GM19238 (cell line): ENCODE measurements around the gene DOCK4.

ENCODE experiments used
- DNase-seq: peaks from one replicate; pipeline ENCODE4 v3.0.0; 2011; ENCODE audit warnings: low spot score; ENCODE audit not compliant: insufficient read length

Gene DOCK4

GRCh38 chr7:111823826-111824225 lies 382.4 kb downstream of the DOCK4 start:
- no peak for DNase-seq

GRCh38 chr7:111821046-111821445 lies 385.2 kb downstream of the DOCK4 start:
- no peak for DNase-seq

- no peak for DNase-seq
These were observed 385.6 kb downstream of the DOCK4 start for GRCh38 chr7:111820621-111821020.

- no peak for DNase-seq
These were observed 386.1 kb downstream of the DOCK4 start for GRCh38 chr7:111820121-111820520.

GRCh38 chr7:111815354-111815753 lies 390.8 kb downstream of the DOCK4 start:
- DNase-seq: no peak

- DNase-seq: no peak
These were observed 392.9 kb downstream of the DOCK4 start for GRCh38 chr7:111813306-111813705.

GRCh38 chr7:111806232-111806631 lies 400.0 kb downstream of the DOCK4 start:
- no peak for DNase-seq

GRCh38 chr7:111803015-111803758 lies 403.0 kb downstream of the DOCK4 start:
- DNase-seq: no peak

GRCh38 chr7:111802194-111802772 lies 403.9 kb downstream of the DOCK4 start:
- no peak for DNase-seq

- no peak for DNase-seq
These were observed 404.9 kb downstream of the DOCK4 start for GRCh38 chr7:111801277-111801676.

GRCh38 chr7:111796671-111797070 lies 409.5 kb downstream of the DOCK4 start:
- DNase-seq: no peak

GRCh38 chr7:111789870-111790269 lies 416.3 kb downstream of the DOCK4 start:
- no peak for DNase-seq

- DNase-seq: no peak
These were observed 417.2 kb downstream of the DOCK4 start for GRCh38 chr7:111789048-111789320.

GRCh38 chr7:111788286-111789047 lies 417.7 kb downstream of the DOCK4 start:
- no peak for DNase-seq

- DNase-seq: no peak
These were observed 418.5 kb downstream of the DOCK4 start for GRCh38 chr7:111787741-111788140.

GRCh38 chr7:111787099-111787498 lies 419.1 kb downstream of the DOCK4 start:
- DNase-seq: no peak

GRCh38 chr7:111785076-111785475 lies 421.1 kb downstream of the DOCK4 start:
- no peak for DNase-seq

GRCh38 chr7:111784296-111784695 lies 421.9 kb downstream of the DOCK4 start:
- no peak for DNase-seq

GRCh38 chr7:111783854-111784253 lies 422.3 kb downstream of the DOCK4 start:
- DNase-seq: no peak

GRCh38 chr7:111780527-111780926 lies 425.7 kb downstream of the DOCK4 start:
- no peak for DNase-seq

- DNase-seq: no peak
These were observed 431.0 kb downstream of the DOCK4 start for GRCh38 chr7:111775206-111775605.

GRCh38 chr7:111772716-111773115 lies 433.5 kb downstream of the DOCK4 start:
- no peak for DNase-seq

GRCh38 chr7:111771638-111772037 lies 434.6 kb downstream of the DOCK4 start:
- DNase-seq: no peak
